Endothelial cell (in vitro differentiated cells): Measurements from ENCODE around the gene PAFAH1B2. TPM values are rescaled to one million over a fixed set of nuclear protein-coding genes. Genes with fewer than 3 reads are reported as not detected.

Experiments used
- DNase-seq: peaks from one replicate; pipeline ENCODE4 v3.0.0; 2021; ENCODE audit warnings: low spot score
- H3K27ac Mint-ChIP-seq: one replicate; pipeline ENCODE4 v1.8.0; 2021; ENCODE audit warnings: mixed read lengths, inconsistent platforms; ENCODE audit not compliant: unreplicated experiment
- H3K27me3 Mint-ChIP-seq: one replicate; pipeline ENCODE4 v1.8.0; 2021; ENCODE audit warnings: mild to moderate bottlenecking, moderate library complexity, mixed read lengths, inconsistent platforms; ENCODE audit not compliant: unreplicated experiment
- H3K36me3 Mint-ChIP-seq: one replicate; pipeline ENCODE4 v1.8.0; 2021; ENCODE audit warnings: mild to moderate bottlenecking, low read depth, mixed read lengths, inconsistent platforms; ENCODE audit not compliant: unreplicated experiment
- H3K4me1 Mint-ChIP-seq: one replicate; pipeline ENCODE4 v1.8.0; 2021; ENCODE audit warnings: mild to moderate bottlenecking, mixed read lengths, inconsistent platforms; ENCODE audit not compliant: unreplicated experiment
- H3K4me3 Mint-ChIP-seq: one replicate; pipeline ENCODE4 v1.8.0; 2021; ENCODE audit warnings: mild to moderate bottlenecking, mixed read lengths, inconsistent platforms; ENCODE audit not compliant: unreplicated experiment
- H3K9me3 Mint-ChIP-seq: one replicate; pipeline ENCODE4 v1.8.0; 2021; ENCODE audit warnings: mixed read lengths, inconsistent platforms; ENCODE audit not compliant: unreplicated experiment
- CTCF ChIP-seq: fragments of 200-600 bp; sonication (generic); IDR thresholded peaks from one replicate; pipeline ENCODE4 v1.5.0; 2021; ENCODE audit warnings: antibody characterized with exemption; ENCODE audit not compliant: unreplicated experiment
- total RNA-seq: library from RNA; stranded (reverse); fragmentation: NEBNext Ultra II Directional; extraction: Animal tissue kit (Norgen Biotek cat#: 25700); gene quantifications from one replicate; pipeline ENCODE4 v1.2.1, GENCODE V29; 2021; ENCODE audit not compliant: unreplicated experiment

PAFAH1B2 gene
- total RNA-seq, 1 donor from 2014 or later = 87.4 TPM

- no peak for DNase-seq
- peaks cover 19% of the 10 kb centered on the region for H3K27me3 Mint-ChIP-seq
These were observed 46.0 kb downstream of the PAFAH1B2 start for GRCh38 chr11:117189941-117190544.

GRCh38 chr11:117191680-117192400 lies 47.8 kb downstream of the PAFAH1B2 start:
- peak overlapping the region; percentile 47 for H3K4me3 Mint-ChIP-seq
- DNase-seq = no peak
- peaks cover 29% of the 10 kb centered on the region for H3K36me3 Mint-ChIP-seq
- no peaks in the 10 kb centered on the region for H3K9me3 Mint-ChIP-seq
- H3K4me1 Mint-ChIP-seq = peaks cover 10% of the 10 kb centered on the region
- TF ChIP-seq CTCF = no peak
- no peak overlapping the region for H3K27ac Mint-ChIP-seq
- peaks cover 15% of the 10 kb centered on the region for H3K27me3 Mint-ChIP-seq

More at GRCh38 chr11:117189941-117190544, 46.0 kb downstream of the PAFAH1B2 start:
- H3K27ac Mint-ChIP-seq = no peak overlapping the region
- TF ChIP-seq CTCF = no peak
- peaks cover 10% of the 10 kb centered on the region for H3K4me1 Mint-ChIP-seq
- no peaks in the 10 kb centered on the region for H3K9me3 Mint-ChIP-seq
- peaks cover 31% of the 10 kb centered on the region for H3K36me3 Mint-ChIP-seq
- H3K4me3 Mint-ChIP-seq = no peak overlapping the region

- peaks cover 10% of the 10 kb centered on the region for H3K4me1 Mint-ChIP-seq
- H3K36me3 Mint-ChIP-seq = peaks cover 26% of the 10 kb centered on the region
- H3K27me3 Mint-ChIP-seq = peaks cover 13% of the 10 kb centered on the region
These were observed 48.4 kb downstream of the PAFAH1B2 start for GRCh38 chr11:117192401-117192875.

GRCh38 chr11:117193130-117194020 lies 49.3 kb downstream of the PAFAH1B2 start:
- no peak for DNase-seq
- H3K27ac Mint-ChIP-seq = no peak overlapping the region
- peaks cover 31% of the 10 kb centered on the region for H3K36me3 Mint-ChIP-seq
- no peak for TF ChIP-seq CTCF
- peaks cover 17% of the 10 kb centered on the region for H3K27me3 Mint-ChIP-seq
- H3K4me3 Mint-ChIP-seq = peak overlapping the region; percentile 51
- H3K9me3 Mint-ChIP-seq = no peaks in the 10 kb centered on the region
- peaks cover 10% of the 10 kb centered on the region for H3K4me1 Mint-ChIP-seq

More at GRCh38 chr11:117192401-117192875, 48.4 kb downstream of the PAFAH1B2 start:
- DNase-seq = no peak
- TF ChIP-seq CTCF = no peak
- Mint-ChIP-seq H3K27ac (no peak overlapping the region), H3K9me3 (no peaks in the 10 kb centered on the region), H3K4me3 (peak overlapping the region; percentile 47)
